Osteocyte (in vitro differentiated cells): ENCODE measurements around the gene ABHD16A. TPM values are rescaled to one million over a fixed set of nuclear protein-coding genes. Genes with fewer than 3 reads are reported as not detected.
A peak's percentile ranks its signal among the peaks of the same experiment; 100 is the strongest.

Source experiments
- DNase-seq: peaks from one replicate; pipeline ENCODE4 v3.0.0; 2021; ENCODE audit warnings: mixed read lengths; ENCODE audit not compliant: unreplicated experiment; ENCODE audit errors: extremely low spot score
- H3K27ac Mint-ChIP-seq: one replicate; pipeline ENCODE4 v1.8.0; 2021; ENCODE audit warnings: mild to moderate bottlenecking, mixed read lengths; ENCODE audit not compliant: unreplicated experiment
- H3K27me3 Mint-ChIP-seq: one replicate; pipeline ENCODE4 v1.8.0; 2021; ENCODE audit warnings: mixed read lengths; ENCODE audit not compliant: unreplicated experiment
- H3K36me3 Mint-ChIP-seq: one replicate; pipeline ENCODE4 v1.8.0; 2021; ENCODE audit warnings: mixed read lengths; ENCODE audit not compliant: unreplicated experiment
- H3K4me1 Mint-ChIP-seq: one replicate; pipeline ENCODE4 v1.8.0; 2021; ENCODE audit warnings: mixed read lengths; ENCODE audit not compliant: unreplicated experiment
- H3K4me3 Mint-ChIP-seq: one replicate; pipeline ENCODE4 v1.8.0; 2021; ENCODE audit warnings: mild to moderate bottlenecking, moderate library complexity, mixed read lengths; ENCODE audit not compliant: unreplicated experiment
- H3K9me3 Mint-ChIP-seq: one replicate; pipeline ENCODE4 v1.8.0; 2021; ENCODE audit warnings: mixed read lengths; ENCODE audit not compliant: unreplicated experiment
- CTCF ChIP-seq: fragments of 200-600 bp; sonication (generic); IDR thresholded peaks from 2 replicates; pipeline ENCODE4 v1.5.0; 2021; ENCODE audit warnings: antibody characterized with exemption, mild to moderate bottlenecking, moderate library complexity
- total RNA-seq: library from RNA; stranded (reverse); gene quantifications from 2 replicates; pipeline ENCODE4 v1.2.1, GENCODE V29; 2021

The ABHD16A gene
- total RNA-seq, 1 donor from 2014 or later = 50.5 TPM

- peak; percentile 96 for DNase-seq
- H3K36me3 Mint-ChIP-seq = peaks cover 42% of the 10 kb centered on the region
- no peaks in the 10 kb centered on the region for H3K9me3 Mint-ChIP-seq
- H3K27ac Mint-ChIP-seq = peak overlapping the region; percentile 95
- TF ChIP-seq CTCF = no peak
- no peaks in the 10 kb centered on the region for H3K27me3 Mint-ChIP-seq
- peak overlapping the region; percentile 99 for H3K4me3 Mint-ChIP-seq
- H3K4me1 Mint-ChIP-seq = peaks cover 41% of the 10 kb centered on the region
Observed at GRCh38 chr6:31729979-31730630, 27.0 kb upstream of the ABHD16A start.

- H3K4me1 Mint-ChIP-seq = peaks cover 35% of the 10 kb centered on the region
- H3K4me3 Mint-ChIP-seq = peak overlapping the region; percentile 99
- peak; percentile 94 for DNase-seq
- H3K36me3 Mint-ChIP-seq = peaks cover 43% of the 10 kb centered on the region
- no peaks in the 10 kb centered on the region for H3K27me3 Mint-ChIP-seq
- H3K27ac Mint-ChIP-seq = peak overlapping the region; percentile 95
- TF ChIP-seq CTCF = peak; percentile 74
- H3K9me3 Mint-ChIP-seq = no peaks in the 10 kb centered on the region
Observed at GRCh38 chr6:31729515-31729978, 26.4 kb upstream of the ABHD16A start.

GRCh38 chr6:31728767-31729514 lies 25.8 kb upstream of the ABHD16A start, which contains the start of gene DDAH2:
TSS of gene DDAH2 (minus strand) at chr6:31729299. CDS start at chr6:31729161, 138 bp downstream.
- DNase-seq = no peak
- H3K36me3 Mint-ChIP-seq = peaks cover 42% of the 10 kb centered on the region
- H3K27me3 Mint-ChIP-seq = no peaks in the 10 kb centered on the region
- H3K27ac Mint-ChIP-seq = peak within 1 kb of the TSS; percentile 95
- H3K9me3 Mint-ChIP-seq = no peaks in the 10 kb centered on the region
- peak within 1 kb of the TSS; percentile 99 for H3K4me3 Mint-ChIP-seq
- H3K4me1 Mint-ChIP-seq = peaks cover 30% of the 10 kb centered on the region
- TF ChIP-seq CTCF = no peak

- DNase-seq = no peak
- no peaks in the 10 kb centered on the region for H3K9me3 Mint-ChIP-seq
- peak overlapping the region; percentile 99 for H3K4me3 Mint-ChIP-seq
- peaks cover 34% of the 10 kb centered on the region for H3K36me3 Mint-ChIP-seq
- H3K4me1 Mint-ChIP-seq = peaks cover 25% of the 10 kb centered on the region
- TF ChIP-seq CTCF = no peak
- H3K27me3 Mint-ChIP-seq = no peaks in the 10 kb centered on the region
- no peak overlapping the region for H3K27ac Mint-ChIP-seq
Observed at GRCh38 chr6:31727717-31728671, 24.9 kb upstream of the ABHD16A start.
